ENCODE results near the gene PITPNM1.

Gene PITPNM1

GRCh38 chr11:67542971-67543370 is 37.8 kb upstream of the PITPNM1 start:
- Histone ChIP-seq H3K23ac (ENCODE audit: low read length in 2 of 2) (no peak overlapping the region), H3K27me3 (ENCODE audit: control insufficient read depth in 1 of 2, insufficient read depth in 1 of 2, low read length in 2 of 2) (peaks cover 0 to 29% of the 10 kb centered on the region in 2 experiments), H3K4me2 (ENCODE audit: low read length, poor library complexity, severe bottlenecking) (no peak overlapping the region), H2BK120ac (ENCODE audit: low read depth, low read length) (no peak overlapping the region), H3K79me1 (replicated peaks; ENCODE audit: low read length, poor library complexity, severe bottlenecking) (no peaks in the 10 kb centered on the region), H3K9ac (ENCODE audit: low read length) (no peak overlapping the region), H3K9me3 (ENCODE audit: control insufficient read depth, low read length) (no peaks in the 10 kb centered on the region), H3K4me1 (ENCODE audit: control insufficient read depth, insufficient read depth, low read depth, low read length) (peaks cover 17% of the 10 kb centered on the region), H4K8ac (ENCODE audit: low read length) (no peak overlapping the region), H4K91ac (ENCODE audit: low read length) (no peak overlapping the region), H2AK5ac (ENCODE audit: low read length, severe bottlenecking) (peak overlapping the region; percentile 75), H2BK5ac (ENCODE audit: low read depth, low read length, poor library complexity, severe bottlenecking) (no peak overlapping the region), H3K27ac (ENCODE audit: low read length, poor library complexity, severe bottlenecking) (no peak overlapping the region), H3K14ac (ENCODE audit: low read length in 2 of 2) (no peak overlapping the region), H3K4ac (ENCODE audit: low read depth in 1 of 2, low read length in 2 of 2) (no peak overlapping the region), H2BK15ac (ENCODE audit: low read depth, poor library complexity, severe bottlenecking) (no peak overlapping the region), H3K18ac (ENCODE audit: low read depth in 1 of 2, low read length in 2 of 2) (no peak overlapping the region), H2BK12ac (ENCODE audit: low read length in 2 of 2) (no peak overlapping the region), H3K4me3 (ENCODE audit: insufficient read depth in 1 of 2, low read depth in 1 of 2, low read length in 2 of 2) (no peak overlapping the region), H3K36me3 (ENCODE audit: control insufficient read depth in 1 of 2, insufficient read depth in 2 of 2, low read depth in 1 of 2, low read length in 2 of 2) (no peaks in the 10 kb centered on the region), H2AFZ (ENCODE audit: low read depth, low read length) (no peak overlapping the region)
- 79% methylated on average over 6 of the region's 7 CpGs for WGBS
- no peak for DNase-seq

GRCh38 chr11:67542169-67542568 is 37.0 kb upstream of the PITPNM1 start:
- 20% methylated on average over 1 of the region's 3 CpGs for WGBS
- DNase-seq = no peak

GRCh38 chr11:67541198-67541597 is 36.0 kb upstream of the PITPNM1 start:
- 85% methylated on average over 5 of the region's 6 CpGs for WGBS
- Histone ChIP-seq H3K27me3 (ENCODE audit: control insufficient read depth in 1 of 2, insufficient read depth in 1 of 2, low read length in 2 of 2) (peaks cover 0 to 21% of the 10 kb centered on the region in 2 experiments), H3K23ac (ENCODE audit: low read length in 2 of 2) (no peak overlapping the region), H2BK15ac (ENCODE audit: low read depth, poor library complexity, severe bottlenecking) (no peak overlapping the region), H3K9me3 (ENCODE audit: control insufficient read depth, low read length) (no peaks in the 10 kb centered on the region), H2AK5ac (ENCODE audit: low read length, severe bottlenecking) (peak overlapping the region; percentile 52), H2BK120ac (ENCODE audit: low read depth, low read length) (no peak overlapping the region), H2BK5ac (ENCODE audit: low read depth, low read length, poor library complexity, severe bottlenecking) (no peak overlapping the region), H3K18ac (ENCODE audit: low read depth in 1 of 2, low read length in 2 of 2) (no peak overlapping the region), H3K4me2 (ENCODE audit: low read length, poor library complexity, severe bottlenecking) (no peak overlapping the region), H3K14ac (ENCODE audit: low read length in 2 of 2) (no peak overlapping the region), H3K27ac (ENCODE audit: low read length, poor library complexity, severe bottlenecking) (no peak overlapping the region), H3K79me1 (replicated peaks; ENCODE audit: low read length, poor library complexity, severe bottlenecking) (no peaks in the 10 kb centered on the region), H4K91ac (ENCODE audit: low read length) (peak overlapping the region; percentile 28), H3K9ac (ENCODE audit: low read length) (no peak overlapping the region), H2AFZ (ENCODE audit: low read depth, low read length) (no peak overlapping the region), H3K4ac (ENCODE audit: low read depth in 1 of 2, low read length in 2 of 2) (no peak overlapping the region), H4K8ac (ENCODE audit: low read length) (no peak overlapping the region), H3K4me1 (ENCODE audit: control insufficient read depth, insufficient read depth, low read depth, low read length) (peaks cover 17% of the 10 kb centered on the region), H3K36me3 (ENCODE audit: control insufficient read depth in 1 of 2, insufficient read depth in 2 of 2, low read depth in 1 of 2, low read length in 2 of 2) (no peaks in the 10 kb centered on the region), H3K4me3 (ENCODE audit: insufficient read depth in 1 of 2, low read depth in 1 of 2, low read length in 2 of 2) (no peak overlapping the region), H2BK12ac (ENCODE audit: low read length in 2 of 2) (no peak overlapping the region)
- no peak for DNase-seq

More at GRCh38 chr11:67542169-67542568, 37.0 kb upstream of the PITPNM1 start:
- H3K14ac ChIP-seq (ENCODE audit: low read length in 2 of 2) = no peak overlapping the region
- H3K4me1 ChIP-seq (ENCODE audit: control insufficient read depth, insufficient read depth, low read depth, low read length) = peaks cover 17% of the 10 kb centered on the region
- H2AK5ac ChIP-seq (ENCODE audit: low read length, severe bottlenecking) = no peak overlapping the region
- H3K36me3 ChIP-seq (ENCODE audit: control insufficient read depth in 1 of 2, insufficient read depth in 2 of 2, low read depth in 1 of 2, low read length in 2 of 2) = no peaks in the 10 kb centered on the region
- no peak overlapping the region for H2BK120ac ChIP-seq (ENCODE audit: low read depth, low read length)
- no peak overlapping the region for H4K91ac ChIP-seq (ENCODE audit: low read length)
- H3K9ac ChIP-seq (ENCODE audit: low read length) = no peak overlapping the region
- H2BK12ac ChIP-seq (ENCODE audit: low read length in 2 of 2) = no peak overlapping the region
- H3K18ac ChIP-seq (ENCODE audit: low read depth in 1 of 2, low read length in 2 of 2) = no peak overlapping the region
- H3K79me1 ChIP-seq (replicated peaks; ENCODE audit: low read length, poor library complexity, severe bottlenecking) = no peaks in the 10 kb centered on the region
- no peak overlapping the region for H4K8ac ChIP-seq (ENCODE audit: low read length)
- no peak overlapping the region for H3K27ac ChIP-seq (ENCODE audit: low read length, poor library complexity, severe bottlenecking)
- H3K27me3 ChIP-seq (ENCODE audit: control insufficient read depth in 1 of 2, insufficient read depth in 1 of 2, low read length in 2 of 2) = peaks cover 0 to 29% of the 10 kb centered on the region in 2 experiments
- H3K9me3 ChIP-seq (ENCODE audit: control insufficient read depth, low read length) = no peaks in the 10 kb centered on the region
- no peak overlapping the region for H2BK15ac ChIP-seq (ENCODE audit: low read depth, poor library complexity, severe bottlenecking)
- H2BK5ac ChIP-seq (ENCODE audit: low read depth, low read length, poor library complexity, severe bottlenecking) = no peak overlapping the region
- H3K23ac ChIP-seq (ENCODE audit: low read length in 2 of 2) = no peak overlapping the region
- H3K4ac ChIP-seq (ENCODE audit: low read depth in 1 of 2, low read length in 2 of 2) = no peak overlapping the region
- no peak overlapping the region for H2AFZ ChIP-seq (ENCODE audit: low read depth, low read length)
- no peak overlapping the region for H3K4me2 ChIP-seq (ENCODE audit: low read length, poor library complexity, severe bottlenecking)
- no peak overlapping the region for H3K4me3 ChIP-seq (ENCODE audit: insufficient read depth in 1 of 2, low read depth in 1 of 2, low read length in 2 of 2)

- H3K9ac ChIP-seq (ENCODE audit: low read length) = no peak overlapping the region
- H3K9me3 ChIP-seq (ENCODE audit: control insufficient read depth, low read length) = peaks cover 8% of the 10 kb centered on the region
- H2BK12ac ChIP-seq (ENCODE audit: low read length in 2 of 2) = no peak overlapping the region
- H2BK5ac ChIP-seq (ENCODE audit: low read depth, low read length, poor library complexity, severe bottlenecking) = no peak overlapping the region
- H3K4me2 ChIP-seq (ENCODE audit: low read length, poor library complexity, severe bottlenecking) = no peak overlapping the region
- no peak overlapping the region for H2AFZ ChIP-seq (ENCODE audit: low read depth, low read length)
- no peak overlapping the region for H2AK5ac ChIP-seq (ENCODE audit: low read length, severe bottlenecking)
- no peak overlapping the region for H3K4ac ChIP-seq (ENCODE audit: low read depth in 1 of 2, low read length in 2 of 2)
- H4K8ac ChIP-seq (ENCODE audit: low read length) = no peak overlapping the region
- H4K91ac ChIP-seq (ENCODE audit: low read length) = no peak overlapping the region
- H3K27ac ChIP-seq (ENCODE audit: low read length, poor library complexity, severe bottlenecking) = no peak overlapping the region
- no peak overlapping the region for H3K23ac ChIP-seq (ENCODE audit: low read length in 2 of 2)
- H3K18ac ChIP-seq (ENCODE audit: low read depth in 1 of 2, low read length in 2 of 2) = no peak overlapping the region
- H3K4me3 ChIP-seq (ENCODE audit: insufficient read depth in 1 of 2, low read depth in 1 of 2, low read length in 2 of 2) = no peak overlapping the region
- peaks cover 7% of the 10 kb centered on the region for H3K4me1 ChIP-seq (ENCODE audit: control insufficient read depth, insufficient read depth, low read depth, low read length)
- no peaks in the 10 kb centered on the region for H3K79me1 ChIP-seq (replicated peaks; ENCODE audit: low read length, poor library complexity, severe bottlenecking)
- no peak overlapping the region for H3K14ac ChIP-seq (ENCODE audit: low read length in 2 of 2)
- no peak overlapping the region for H2BK15ac ChIP-seq (ENCODE audit: low read depth, poor library complexity, severe bottlenecking)
- DNase-seq = no peak
- H3K36me3 ChIP-seq (ENCODE audit: control insufficient read depth in 1 of 2, insufficient read depth in 2 of 2, low read depth in 1 of 2, low read length in 2 of 2) = no peaks in the 10 kb centered on the region
- H2BK120ac ChIP-seq (ENCODE audit: low read depth, low read length) = no peak overlapping the region
- H3K27me3 ChIP-seq (ENCODE audit: control insufficient read depth in 1 of 2, insufficient read depth in 1 of 2, low read length in 2 of 2) = peaks cover 0 to 9% of the 10 kb centered on the region in 2 experiments
- 93% methylated on average over 4 of the region's 4 CpGs for WGBS
Measured at GRCh38 chr11:67539550-67539949, 34.4 kb upstream of the PITPNM1 start.

Measured in mesenchymal stem cell (in vitro differentiated cells and primary cell).